ENCODE data around the gene CLDN11. TPM values are rescaled to one million over a fixed set of nuclear protein-coding genes. Genes with fewer than 3 reads are reported as not detected.

CLDN11 gene
- total RNA-seq, 1 experiment from 2014 or later = 8.7 TPM

DNA sequence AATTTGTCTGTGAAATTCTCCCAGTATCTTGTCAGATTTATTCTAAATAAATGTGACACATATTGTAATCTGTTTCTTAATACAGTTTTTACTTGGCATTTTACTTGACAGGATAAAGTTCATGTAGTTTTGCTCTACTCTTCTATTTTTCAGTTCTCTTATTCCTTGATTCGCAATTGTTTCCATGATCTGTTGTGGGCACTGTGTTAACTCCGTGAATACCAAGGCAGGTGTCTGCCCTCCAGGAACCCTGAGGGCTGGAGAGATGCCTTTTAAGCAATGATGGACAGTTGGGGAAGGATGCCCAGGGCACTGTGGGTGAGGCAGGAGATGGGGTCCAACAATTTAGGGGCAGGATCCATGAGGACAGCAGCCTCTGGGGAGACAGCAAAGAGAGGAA, 3.1 kb downstream of the CLDN11 start:
- H3K9me3 Mint-ChIP-seq (ENCODE audit: low read depth, unreplicated experiment) = no peaks in the 10 kb centered on the region
- TF ChIP-seq CTCF (IDR thresholded peaks at IDR 0.05; ENCODE audit: unreplicated experiment) = no peak
- H3K27ac Mint-ChIP-seq (ENCODE audit: unreplicated experiment) = no peak overlapping the region
- BruUV-seq (replicated peaks) = no TSS peak
- CTCF ChIA-PET = no interaction called here
- peaks cover 11% of the 10 kb centered on the region for H3K36me3 Mint-ChIP-seq (ENCODE audit: insufficient read depth, unreplicated experiment)
- H3K4me3 Mint-ChIP-seq (ENCODE audit: low read depth, unreplicated experiment) = no peak overlapping the region
- DNase-seq = no peak
- intact Hi-C loops (cut with micrococcal nuclease; ENCODE audit: unreplicated experiment) = no loop called here
- peaks cover 16% of the 10 kb centered on the region for H3K4me1 Mint-ChIP-seq (ENCODE audit: low read depth, unreplicated experiment)
- H3K27me3 Mint-ChIP-seq (ENCODE audit: unreplicated experiment) = no peaks in the 10 kb centered on the region

DNA sequence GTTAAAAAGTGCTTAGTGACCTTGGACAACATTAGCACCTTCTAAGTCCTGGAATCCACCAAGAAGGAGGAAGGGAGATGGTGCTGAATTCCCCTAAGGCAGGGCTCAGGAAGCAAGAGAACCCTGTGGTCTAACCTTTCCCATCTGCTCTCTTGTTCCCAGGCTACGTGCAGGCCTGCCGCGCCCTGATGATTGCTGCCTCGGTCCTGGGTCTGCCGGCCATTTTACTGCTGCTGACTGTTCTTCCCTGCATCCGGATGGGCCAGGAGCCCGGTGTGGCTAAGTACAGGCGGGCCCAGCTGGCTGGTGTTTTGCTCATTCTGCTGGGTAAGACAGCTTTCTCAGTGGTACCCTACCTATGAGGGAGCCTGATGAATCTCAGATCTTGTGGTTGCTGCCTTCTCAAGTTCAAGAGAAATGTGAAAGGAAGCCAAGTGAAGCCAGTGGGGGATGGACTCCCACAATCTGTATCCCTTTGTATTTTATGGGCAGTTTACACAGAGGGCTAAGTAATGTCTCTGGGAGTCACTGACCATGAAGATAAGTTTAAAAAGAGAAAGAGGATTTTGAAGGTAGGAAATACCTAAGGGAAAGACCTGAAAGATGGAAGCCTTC, 4.4 kb downstream of the CLDN11 start:
- Mint-ChIP-seq H3K36me3 (ENCODE audit: insufficient read depth, unreplicated experiment) (peaks cover 9% of the 10 kb centered on the region), H3K4me1 (ENCODE audit: low read depth, unreplicated experiment) (peaks cover 18% of the 10 kb centered on the region), H3K27ac (ENCODE audit: unreplicated experiment) (no peak overlapping the region), H3K9me3 (ENCODE audit: low read depth, unreplicated experiment) (no peaks in the 10 kb centered on the region), H3K27me3 (ENCODE audit: unreplicated experiment) (no peaks in the 10 kb centered on the region), H3K4me3 (ENCODE audit: low read depth, unreplicated experiment) (no peak overlapping the region)
- DNase-seq = no peak
- no TSS peak for BruUV-seq (replicated peaks)
- no peak for TF ChIP-seq CTCF (IDR thresholded peaks at IDR 0.05; ENCODE audit: unreplicated experiment)
- intact Hi-C loops (cut with micrococcal nuclease; ENCODE audit: unreplicated experiment) = no loop called here
- CTCF ChIA-PET = interaction anchor here (0.7 kb wide), 1 partner anchor 47 kb away, joined by 6 read pairs; no protein-coding TSS in a partner anchor

- CTCF ChIA-PET = no interaction called here
- H3K27me3 Mint-ChIP-seq (ENCODE audit: unreplicated experiment) = no peaks in the 10 kb centered on the region
- intact Hi-C loops (cut with micrococcal nuclease; ENCODE audit: unreplicated experiment) = no loop called here
- no peak for TF ChIP-seq CTCF (IDR thresholded peaks at IDR 0.05; ENCODE audit: unreplicated experiment)
- no peak overlapping the region for H3K4me3 Mint-ChIP-seq (ENCODE audit: low read depth, unreplicated experiment)
- peaks cover 26% of the 10 kb centered on the region for H3K4me1 Mint-ChIP-seq (ENCODE audit: low read depth, unreplicated experiment)
- no peaks in the 10 kb centered on the region for H3K36me3 Mint-ChIP-seq (ENCODE audit: insufficient read depth, unreplicated experiment)
- H3K9me3 Mint-ChIP-seq (ENCODE audit: low read depth, unreplicated experiment) = no peaks in the 10 kb centered on the region
- DNase-seq = no peak
- no TSS peak for BruUV-seq (replicated peaks)
- H3K27ac Mint-ChIP-seq (ENCODE audit: unreplicated experiment) = no peak overlapping the region
Measured at GRCh38 chr3:170424879-170425278, 6.2 kb downstream of the CLDN11 start.

GRCh38 chr3:170425491-170426239, 7.0 kb downstream of the CLDN11 start:
- no TSS peak for BruUV-seq (replicated peaks)
- CTCF ChIA-PET = no interaction called here
- no peak overlapping the region for H3K27ac Mint-ChIP-seq (ENCODE audit: unreplicated experiment)
- no peaks in the 10 kb centered on the region for H3K9me3 Mint-ChIP-seq (ENCODE audit: low read depth, unreplicated experiment)
- H3K27me3 Mint-ChIP-seq (ENCODE audit: unreplicated experiment) = no peaks in the 10 kb centered on the region
- no peak overlapping the region for H3K4me3 Mint-ChIP-seq (ENCODE audit: low read depth, unreplicated experiment)
- DNase-seq = no peak
- no peaks in the 10 kb centered on the region for H3K36me3 Mint-ChIP-seq (ENCODE audit: insufficient read depth, unreplicated experiment)
- no peak for TF ChIP-seq CTCF (IDR thresholded peaks at IDR 0.05; ENCODE audit: unreplicated experiment)
- peaks cover 26% of the 10 kb centered on the region for H3K4me1 Mint-ChIP-seq (ENCODE audit: low read depth, unreplicated experiment)
- intact Hi-C loops (cut with micrococcal nuclease; ENCODE audit: unreplicated experiment) = no loop called here

Measured in Calu3 (cell line).